KOPT-K1 (cell line): ENCODE data around the gene FANCD2OS.
"Not testable (repeated sequence)": the region's sequence is repeated elsewhere in the genome, so short reads cannot be mapped to it uniquely, and the experiment has no call there.

ENCODE experiments used
- H3K27ac ChIP-seq: fragments of 200-600 bp; sonication (generic); 2 replicates; pipeline ENCODE4 v1.5.1; 2016; ENCODE audit warnings: antibody characterized with exemption, mild to moderate bottlenecking, low read depth, low read length; ENCODE audit not compliant: poor library complexity, severe bottlenecking
- H3K36me3 ChIP-seq: fragments of 200-600 bp; sonication (generic); 2 replicates; pipeline ENCODE4 v1.5.1; 2017; ENCODE audit warnings: antibody characterized with exemption, mild to moderate bottlenecking, low read length, moderate library complexity; ENCODE audit not compliant: insufficient read depth
- H3K9me3 ChIP-seq: fragments of 200-600 bp; sonication (generic); 2 replicates; pipeline ENCODE4 v1.5.1; 2017; ENCODE audit warnings: antibody characterized with exemption, low read length, mild to moderate bottlenecking; ENCODE audit not compliant: insufficient read depth, poor library complexity, severe bottlenecking

FANCD2OS gene

DNA sequence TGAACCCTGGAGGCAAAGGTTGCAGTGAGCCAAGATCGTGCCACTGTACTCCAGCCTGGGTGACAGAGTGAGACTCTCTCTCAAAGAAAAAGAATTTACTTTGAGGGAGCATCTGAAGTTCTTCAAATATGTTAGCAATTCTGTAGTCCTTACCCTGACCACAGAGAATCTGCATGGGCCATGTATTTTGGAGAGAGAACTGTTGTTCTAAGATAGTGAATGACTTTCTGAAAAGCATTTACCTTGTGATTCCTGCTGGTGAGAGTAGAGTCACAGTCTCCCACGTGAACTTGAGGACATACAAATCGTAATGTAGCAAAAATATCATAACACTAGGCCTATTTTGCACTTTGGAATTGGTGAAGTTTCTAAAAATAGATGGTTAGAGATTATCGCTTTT, 11.3 kb upstream of the FANCD2OS start:
- Histone ChIP-seq H3K36me3 (peaks cover 66% of the 10 kb centered on the region), H3K27ac (no peak overlapping the region), H3K9me3 (no peaks in the 10 kb centered on the region)

- peak overlapping the region; percentile 76 for H3K27ac ChIP-seq
- H3K36me3 ChIP-seq: peaks cover 45% of the 10 kb centered on the region
- H3K9me3 ChIP-seq: no peaks in the 10 kb centered on the region
These were observed 8.9 kb upstream of the FANCD2OS start for GRCh38 chr3:10116928-10117327.

DNA sequence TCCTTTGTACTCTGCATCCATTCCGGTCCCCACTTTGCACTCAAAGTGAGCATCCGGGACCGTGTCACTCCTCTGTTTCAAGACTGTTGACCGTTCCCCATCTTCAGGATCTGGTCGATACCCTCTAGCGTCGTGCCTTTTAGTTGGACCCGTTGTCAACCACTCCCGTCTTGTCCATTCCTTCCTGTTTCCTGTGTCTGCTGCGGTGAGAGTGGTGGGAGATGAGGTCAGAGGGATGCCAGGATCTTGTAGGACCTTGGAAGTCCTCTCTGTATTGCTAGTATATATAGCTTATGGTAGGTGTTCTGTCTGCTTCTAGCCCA, 8.0 kb upstream of the FANCD2OS start:
- Histone ChIP-seq H3K36me3 (peaks cover 36% of the 10 kb centered on the region), H3K27ac (peak overlapping the region; percentile 76), H3K9me3 (no peaks in the 10 kb centered on the region)

GRCh38 chr3:10115326-10116137, 7.5 kb upstream of the FANCD2OS start, which contains the start of gene BRK1:
Gene BRK1, plus strand, starts transcription at chr3:10115675. Its CDS starts 27 bp downstream, at chr3:10115702.
- peak within 1 kb of the TSS; percentile 76 for H3K27ac ChIP-seq
- peaks cover 31% of the 10 kb centered on the region for H3K36me3 ChIP-seq
- no peaks in the 10 kb centered on the region for H3K9me3 ChIP-seq

DNA sequence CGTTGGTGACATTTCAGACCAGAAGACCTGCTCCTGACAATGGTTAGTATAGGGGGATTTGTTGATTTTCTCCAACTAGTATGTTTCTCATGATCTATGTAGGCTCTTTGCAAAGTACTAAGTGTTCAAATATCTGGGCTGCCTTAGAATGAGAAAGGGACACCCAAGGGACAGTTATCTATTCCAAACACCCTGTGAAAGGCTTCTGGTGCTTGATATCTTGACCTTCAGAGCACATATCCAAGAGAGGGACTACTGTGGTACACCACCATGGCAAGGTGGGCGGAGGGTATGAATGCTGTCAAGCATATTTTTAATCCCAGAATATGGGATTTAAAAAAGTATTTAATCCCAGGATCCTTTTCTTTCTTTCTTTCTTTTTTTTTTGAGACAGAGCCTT, 1.1 kb downstream of the FANCD2OS start:
- no peaks in the 10 kb centered on the region for H3K9me3 ChIP-seq
- H3K36me3 ChIP-seq: peaks cover 18% of the 10 kb centered on the region
- H3K27ac ChIP-seq: no peak overlapping the region

GRCh38 chr3:10099041-10099440, 9.0 kb downstream of the FANCD2OS start:
- Histone ChIP-seq H3K27ac (no peak overlapping the region), H3K9me3 (no peaks in the 10 kb centered on the region), H3K36me3 (peaks cover 90% of the 10 kb centered on the region)

GRCh38 chr3:10093678-10094077, 14.4 kb downstream of the FANCD2OS start:
- Histone ChIP-seq H3K36me3 (peaks cover 98% of the 10 kb centered on the region), H3K9me3 (no peaks in the 10 kb centered on the region), H3K27ac (no peak overlapping the region)

- not testable (repeated sequence) for H3K9me3 ChIP-seq, H3K27ac ChIP-seq
- H3K36me3 ChIP-seq: peaks cover 98% of the 10 kb centered on the region
These were observed 16.7 kb downstream of the FANCD2OS start for GRCh38 chr3:10091387-10091786.

DNA sequence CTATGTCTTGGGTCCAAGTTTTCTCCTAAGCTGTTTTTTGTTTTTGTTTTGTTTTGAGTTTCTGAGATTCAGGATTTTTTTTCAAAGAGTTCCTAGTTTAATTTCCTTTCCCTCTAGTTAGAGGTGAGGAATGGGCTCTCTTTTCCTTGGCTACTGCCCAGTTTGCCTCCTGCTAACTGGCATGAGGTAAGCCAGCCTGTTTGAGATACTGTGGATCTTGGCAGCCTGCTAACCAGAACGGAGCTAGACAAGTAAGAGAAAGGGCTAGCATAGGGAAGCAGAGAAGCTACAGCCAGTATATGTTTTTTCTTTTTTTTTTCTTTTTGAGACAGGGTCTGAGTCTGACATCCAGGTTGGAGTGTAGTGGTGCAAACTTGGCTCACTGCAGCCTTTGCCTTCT, 17.3 kb downstream of the FANCD2OS start:
- not testable (repeated sequence) for H3K9me3 ChIP-seq, H3K27ac ChIP-seq
- H3K36me3 ChIP-seq: peaks cover 98% of the 10 kb centered on the region

GRCh38 chr3:10090179-10090578, 17.9 kb downstream of the FANCD2OS start:
- no peaks in the 10 kb centered on the region for H3K9me3 ChIP-seq
- H3K36me3 ChIP-seq: peaks cover 98% of the 10 kb centered on the region
- no peak overlapping the region for H3K27ac ChIP-seq

DNA sequence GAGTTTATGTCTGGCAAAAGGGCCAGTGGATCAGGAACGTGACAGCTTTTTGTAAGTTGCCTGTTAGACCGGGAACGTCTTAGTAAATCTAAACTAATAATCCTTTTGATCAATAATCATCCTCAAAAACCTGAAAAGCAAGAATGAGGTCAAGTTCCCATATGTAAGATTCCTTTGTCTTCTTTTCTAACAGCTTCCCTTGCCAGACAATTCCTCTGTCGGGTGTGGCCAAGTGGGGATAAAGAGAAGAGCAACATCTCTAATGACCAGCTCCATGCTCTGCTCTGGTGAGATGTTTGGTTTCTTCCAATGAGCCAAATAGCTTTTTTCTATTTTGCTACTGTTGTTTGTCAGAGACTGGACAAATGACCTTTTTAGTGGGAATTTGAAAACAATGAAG, 19.8 kb downstream of the FANCD2OS start:
- no peak overlapping the region for H3K27ac ChIP-seq
- H3K36me3 ChIP-seq: peaks cover 98% of the 10 kb centered on the region
- no peaks in the 10 kb centered on the region for H3K9me3 ChIP-seq

DNA sequence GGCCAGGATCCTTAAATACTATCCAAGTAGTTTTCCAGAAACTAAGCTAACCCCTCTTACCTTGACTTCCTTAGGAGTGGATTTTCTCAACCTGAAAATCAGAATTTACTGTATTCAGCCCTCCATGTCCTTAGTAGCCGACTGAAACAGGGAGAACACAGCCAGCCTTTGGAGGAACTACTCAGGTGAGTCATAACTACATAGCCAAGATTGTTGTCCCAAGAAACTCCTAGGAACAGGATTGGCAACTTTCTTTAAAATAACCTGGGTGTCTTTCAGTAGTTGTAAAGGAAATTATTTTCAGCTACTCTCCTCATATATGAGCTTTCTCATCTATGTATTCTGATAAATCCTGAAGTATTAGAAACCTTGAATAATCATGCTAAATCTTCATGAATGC, 22.3 kb downstream of the FANCD2OS start:
- H3K9me3 ChIP-seq: no peaks in the 10 kb centered on the region
- H3K36me3 ChIP-seq: peaks cover 98% of the 10 kb centered on the region
- no peak overlapping the region for H3K27ac ChIP-seq

DNA sequence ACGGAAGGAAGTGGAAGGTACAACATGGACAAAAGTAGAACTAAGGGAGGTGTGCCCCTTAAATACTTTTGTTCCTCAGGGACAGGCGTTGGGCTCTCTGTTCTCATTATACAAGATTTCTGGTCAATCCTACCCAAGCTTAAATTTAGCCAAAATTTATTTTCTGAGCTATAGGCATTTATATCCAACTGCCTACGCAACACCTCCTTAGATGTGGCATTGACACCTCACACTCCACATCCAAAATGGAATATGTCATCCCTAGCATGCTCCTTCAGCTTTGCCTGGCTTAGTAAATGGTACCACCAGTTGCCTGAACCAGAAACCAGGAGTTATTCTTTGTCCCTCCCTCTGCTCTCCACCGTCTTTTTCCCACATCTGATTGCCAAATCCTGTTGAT, 26.2 kb downstream of the FANCD2OS start:
- peaks cover 98% of the 10 kb centered on the region for H3K36me3 ChIP-seq
- H3K27ac ChIP-seq: no peak overlapping the region
- H3K9me3 ChIP-seq: no peaks in the 10 kb centered on the region

- Histone ChIP-seq H3K27ac (no peak overlapping the region), H3K36me3 (peaks cover 80% of the 10 kb centered on the region), H3K9me3 (no peaks in the 10 kb centered on the region)
These were observed 33.4 kb downstream of the FANCD2OS start for GRCh38 chr3:10074666-10075065.

DNA sequence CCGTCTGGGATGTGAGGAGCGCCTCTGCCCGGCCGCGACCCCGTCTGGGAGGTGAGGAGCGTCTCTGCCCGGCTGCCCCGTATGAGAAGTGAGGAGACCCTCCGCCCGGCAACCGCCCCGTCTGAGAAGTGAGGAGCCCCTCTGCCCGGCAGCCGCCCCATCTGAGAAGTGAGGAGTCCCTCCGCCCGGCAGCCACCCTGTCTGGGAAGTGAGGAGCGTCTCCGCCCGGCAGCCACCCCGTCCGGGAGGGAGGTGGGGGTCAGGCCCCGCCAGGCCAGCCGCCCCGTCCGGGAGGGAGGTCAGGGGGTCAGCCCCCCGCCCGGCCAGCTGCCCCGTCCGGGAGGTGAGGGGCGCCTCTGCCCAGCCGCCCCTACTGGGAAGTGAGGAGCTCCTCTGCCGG, 38.0 kb downstream of the FANCD2OS start:
- H3K27ac ChIP-seq, H3K9me3 ChIP-seq: not testable (repeated sequence)
- peaks cover 79% of the 10 kb centered on the region for H3K36me3 ChIP-seq

- peaks cover 89% of the 10 kb centered on the region for H3K36me3 ChIP-seq
- no peaks in the 10 kb centered on the region for H3K9me3 ChIP-seq
- H3K27ac ChIP-seq: no peak overlapping the region
These were observed 53.0 kb downstream of the FANCD2OS start for GRCh38 chr3:10055097-10055496.
